ENCODE results near the gene KCNH3.
"Not testable (repeated sequence)": the region's sequence is repeated elsewhere in the genome, so short reads cannot be mapped to it uniquely, and the experiment has no call there.

The KCNH3 gene

DNA sequence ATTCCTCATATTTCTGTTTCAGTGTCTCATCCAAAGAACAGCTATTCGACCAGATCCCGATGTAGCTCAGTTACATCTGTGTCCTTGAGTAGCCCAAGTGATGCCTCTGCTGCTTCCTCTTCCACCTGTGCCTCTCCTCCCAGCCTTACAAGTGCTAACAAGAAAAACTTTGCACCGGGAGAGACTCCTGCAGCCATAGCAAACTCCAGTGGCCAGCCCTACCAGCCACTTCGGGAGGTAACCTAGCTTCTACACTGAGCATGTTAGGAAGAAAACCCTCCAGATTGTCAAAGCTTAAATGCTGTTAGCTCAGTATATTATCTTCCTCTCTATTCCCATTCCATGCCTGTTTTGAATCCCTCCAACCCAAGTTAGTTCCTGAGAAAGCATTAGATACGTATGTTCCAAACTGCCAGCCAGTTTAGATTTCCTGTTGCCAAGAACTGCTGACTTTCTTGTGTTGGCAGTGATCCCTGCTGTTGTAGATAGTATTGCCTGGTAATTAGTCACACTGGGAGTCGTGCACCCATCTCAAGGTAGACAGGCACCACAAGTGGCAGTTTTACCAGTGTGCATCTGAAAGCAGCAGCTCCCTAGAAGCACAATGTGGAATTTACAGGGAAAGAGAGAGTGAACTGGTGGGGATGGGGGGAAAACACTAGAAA, 14.0 kb upstream of the KCNH3 start:
- no peak overlapping the region for H3K4me3 ChIP-seq (replicated peaks; ENCODE audit: low read depth, low read length)
- no peak for DNase-seq (ENCODE audit: extremely low read depth, low read depth)
- TF ChIP-seq, protein P1, sequence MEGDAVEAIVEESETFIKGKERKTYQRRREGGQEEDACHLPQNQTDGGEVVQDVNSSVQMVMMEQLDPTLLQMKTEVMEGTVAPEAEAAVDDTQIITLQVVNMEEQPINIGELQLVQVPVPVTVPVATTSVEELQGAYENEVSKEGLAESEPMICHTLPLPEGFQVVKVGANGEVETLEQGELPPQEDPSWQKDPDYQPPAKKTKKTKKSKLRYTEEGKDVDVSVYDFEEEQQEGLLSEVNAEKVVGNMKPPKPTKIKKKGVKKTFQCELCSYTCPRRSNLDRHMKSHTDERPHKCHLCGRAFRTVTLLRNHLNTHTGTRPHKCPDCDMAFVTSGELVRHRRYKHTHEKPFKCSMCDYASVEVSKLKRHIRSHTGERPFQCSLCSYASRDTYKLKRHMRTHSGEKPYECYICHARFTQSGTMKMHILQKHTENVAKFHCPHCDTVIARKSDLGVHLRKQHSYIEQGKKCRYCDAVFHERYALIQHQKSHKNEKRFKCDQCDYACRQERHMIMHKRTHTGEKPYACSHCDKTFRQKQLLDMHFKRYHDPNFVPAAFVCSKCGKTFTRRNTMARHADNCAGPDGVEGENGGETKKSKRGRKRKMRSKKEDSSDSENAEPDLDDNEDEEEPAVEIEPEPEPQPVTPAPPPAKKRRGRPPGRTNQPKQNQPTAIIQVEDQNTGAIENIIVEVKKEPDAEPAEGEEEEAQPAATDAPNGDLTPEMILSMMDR (IDR thresholded peaks at IDR 0.05; ENCODE audit: low read depth, low read length, missing control alignments), result no peak

DNA sequence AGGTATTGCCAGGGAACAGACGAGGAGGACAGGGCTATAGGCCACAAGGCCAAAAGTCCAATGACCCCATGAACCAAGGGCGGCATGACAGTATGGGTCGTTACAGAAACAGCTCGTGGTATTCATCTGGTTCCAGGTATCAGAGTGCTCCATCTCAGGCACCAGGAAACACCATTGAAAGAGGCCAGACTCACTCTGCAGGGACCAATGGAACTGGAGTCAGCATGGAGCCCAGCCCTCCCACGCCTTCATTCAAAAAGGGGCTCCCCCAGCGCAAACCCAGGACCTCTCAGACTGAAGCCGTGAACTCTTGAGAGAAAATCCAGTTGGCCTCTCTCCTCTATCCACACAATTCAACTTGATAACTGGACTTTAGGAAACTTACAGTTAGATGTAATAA, 12.9 kb upstream of the KCNH3 start:
- DNase-seq (ENCODE audit: extremely low read depth, low read depth), result no peak
- H3K4me3 ChIP-seq (replicated peaks; ENCODE audit: low read depth, low read length), result no peak overlapping the region
- TF ChIP-seq, protein P1 (IDR thresholded peaks at IDR 0.05; ENCODE audit: low read depth, low read length, missing control alignments), result no peak

- TF ChIP-seq, protein P1 (IDR thresholded peaks at IDR 0.05; ENCODE audit: low read depth, low read length, missing control alignments), result no peak
- DNase-seq (ENCODE audit: extremely low read depth, low read depth), result no peak
- H3K4me3 ChIP-seq (replicated peaks; ENCODE audit: low read depth, low read length), result no peak overlapping the region
These were observed 11.3 kb upstream of the KCNH3 start for GRCh38 chr12:49527361-49528130.

- no peak for DNase-seq (ENCODE audit: extremely low read depth, low read depth)
- no peak overlapping the region for H3K4me3 ChIP-seq (replicated peaks; ENCODE audit: low read depth, low read length)
- TF ChIP-seq, protein P1 (IDR thresholded peaks at IDR 0.05; ENCODE audit: low read depth, low read length, missing control alignments), result no peak
These were observed 9.4 kb upstream of the KCNH3 start for GRCh38 chr12:49529414-49529813.

DNA sequence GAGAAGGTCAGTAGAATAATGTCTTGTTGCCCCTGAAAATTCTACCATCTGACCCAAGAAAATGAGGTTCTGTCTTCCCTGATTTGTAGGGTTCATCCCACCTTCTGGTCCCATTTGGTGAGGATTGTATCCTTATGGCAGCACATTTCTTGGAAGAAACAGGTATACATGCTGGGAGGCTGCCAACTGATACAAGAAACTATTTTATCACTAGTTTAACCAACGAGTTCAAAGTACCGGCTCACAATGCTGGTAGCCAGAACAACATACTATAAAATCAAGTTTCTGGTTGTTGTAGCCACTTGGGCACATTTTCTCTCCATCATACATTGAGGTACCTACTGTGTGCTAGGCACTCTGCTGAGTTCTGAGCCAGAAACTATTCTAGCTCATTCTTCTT, 7.1 kb upstream of the KCNH3 start:
- no peak for DNase-seq (ENCODE audit: extremely low read depth, low read depth)
- TF ChIP-seq, protein P1 (IDR thresholded peaks at IDR 0.05; ENCODE audit: low read depth, low read length, missing control alignments), result no peak
- H3K4me3 ChIP-seq (replicated peaks; ENCODE audit: low read depth, low read length), result no peak overlapping the region

DNA sequence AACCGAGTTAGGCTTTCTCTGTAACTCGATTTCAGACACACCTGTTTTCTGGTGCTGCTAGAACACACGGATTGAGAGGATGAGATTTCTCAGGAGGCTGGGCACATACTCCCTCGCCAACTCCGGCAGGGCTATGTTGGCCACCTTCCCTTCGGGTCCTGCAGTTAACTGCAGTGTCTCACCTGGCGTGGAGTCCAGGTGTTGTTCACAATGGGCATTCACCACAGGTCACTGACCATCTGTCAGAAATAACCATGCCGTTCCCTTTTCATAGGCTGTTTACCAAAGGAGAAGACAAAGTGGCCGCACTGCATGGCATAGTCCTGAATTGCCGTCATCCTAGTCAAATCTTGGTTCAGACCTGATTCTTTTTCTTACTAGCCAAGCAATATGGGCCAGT, 5.5 kb upstream of the KCNH3 start:
- no peak overlapping the region for H3K4me3 ChIP-seq (replicated peaks; ENCODE audit: low read depth, low read length)
- DNase-seq (ENCODE audit: extremely low read depth, low read depth), result no peak
- TF ChIP-seq, protein P1 (IDR thresholded peaks at IDR 0.05; ENCODE audit: low read depth, low read length, missing control alignments), result no peak

GRCh38 chr12:49534122-49534521, 4.7 kb upstream of the KCNH3 start:
- DNase-seq (ENCODE audit: extremely low read depth, low read depth); H3K4me3 ChIP-seq (replicated peaks; ENCODE audit: low read depth, low read length): not testable (repeated sequence)

Measured in HFF-Myc (cell line).